ENCODE results near the gene CLCN6. TPM values are rescaled to one million over a fixed set of nuclear protein-coding genes. Genes with fewer than 3 reads are reported as not detected.

The CLCN6 gene
- total and polyA plus RNA-seq, 2 donors (not counting 1 experiment from before 2014, with no cell fraction given) = 15.3 to 19.3 TPM

- H3K4me1 ChIP-seq (ENCODE audit: control insufficient read depth, extremely low read depth, insufficient read depth, low read length) = no peaks in the 10 kb centered on the region
- DNase-seq (ENCODE audit: low read depth in 2 of 2) = no peak
Observed at GRCh38 chr1:11778336-11778735, 27.7 kb upstream of the CLCN6 start.

GRCh38 chr1:11778844-11779623 is 27.0 kb upstream of the CLCN6 start:
- Histone ChIP-seq H3K9me3 (ENCODE audit: control insufficient read depth, insufficient read depth, low read depth, low read length) (no peaks in the 10 kb centered on the region), H3K4me3 (replicated peaks in 1 of 4; ENCODE audit: control extremely low read depth in 1 of 4, insufficient read depth in 1 of 4, low read depth in 3 of 4, low read length in 4 of 4) (no peak overlapping the region), H3K27ac (ENCODE audit: insufficient read depth, low read length) (no peak overlapping the region), H3K27me3 (ENCODE audit: control insufficient read depth, insufficient read depth, low read length) (no peaks in the 10 kb centered on the region), H3K36me3 (ENCODE audit: control insufficient read depth, insufficient read depth, low read length) (no peaks in the 10 kb centered on the region), H3K79me2 (ENCODE audit: control insufficient read depth, insufficient read depth, low read length) (no peaks in the 10 kb centered on the region), H3K4me2 (ENCODE audit: extremely low read depth, insufficient read depth, low read length) (no peak overlapping the region), H4K20me1 (ENCODE audit: control insufficient read depth, extremely low read depth, insufficient read depth, low read length) (no peaks in the 10 kb centered on the region), H2AFZ (ENCODE audit: low read length) (no peak overlapping the region), H3K4me1 (ENCODE audit: control insufficient read depth, extremely low read depth, insufficient read depth, low read length) (no peaks in the 10 kb centered on the region), H3K9ac (ENCODE audit: insufficient read depth, low read length) (no peak overlapping the region)
- no peak for DNase-seq (ENCODE audit: low read depth in 2 of 2)
- TF ChIP-seq EZH2 (IDR thresholded peaks at IDR 0.05; ENCODE audit: low read length, missing control alignments) (no peak), CTCF (conservative IDR thresholded peaks at IDR 0.05 in 1 of 2, IDR thresholded peaks at IDR 0.05 in 1 of 2; ENCODE audit: low read depth in 1 of 2, low read length in 2 of 2) (no peak)

More at GRCh38 chr1:11778336-11778735, 27.7 kb upstream of the CLCN6 start:
- no peak overlapping the region for H2AFZ ChIP-seq (ENCODE audit: low read length)
- no peaks in the 10 kb centered on the region for H3K36me3 ChIP-seq (ENCODE audit: control insufficient read depth, insufficient read depth, low read length)
- H3K9me3 ChIP-seq (ENCODE audit: control insufficient read depth, insufficient read depth, low read depth, low read length) = no peaks in the 10 kb centered on the region
- H3K79me2 ChIP-seq (ENCODE audit: control insufficient read depth, insufficient read depth, low read length) = no peaks in the 10 kb centered on the region
- H3K27ac ChIP-seq (ENCODE audit: insufficient read depth, low read length) = no peak overlapping the region
- no peak overlapping the region for H3K9ac ChIP-seq (ENCODE audit: insufficient read depth, low read length)
- no peak overlapping the region for H3K4me2 ChIP-seq (ENCODE audit: extremely low read depth, insufficient read depth, low read length)
- TF ChIP-seq EZH2 (IDR thresholded peaks at IDR 0.05; ENCODE audit: low read length, missing control alignments) = no peak
- no peak for TF ChIP-seq CTCF (conservative IDR thresholded peaks at IDR 0.05 in 1 of 2, IDR thresholded peaks at IDR 0.05 in 1 of 2; ENCODE audit: low read depth in 1 of 2, low read length in 2 of 2)
- H4K20me1 ChIP-seq (ENCODE audit: control insufficient read depth, extremely low read depth, insufficient read depth, low read length) = no peaks in the 10 kb centered on the region
- H3K27me3 ChIP-seq (ENCODE audit: control insufficient read depth, insufficient read depth, low read length) = no peaks in the 10 kb centered on the region
- H3K4me3 ChIP-seq (replicated peaks in 1 of 4; ENCODE audit: control extremely low read depth in 1 of 4, insufficient read depth in 1 of 4, low read depth in 3 of 4, low read length in 4 of 4) = no peak overlapping the region

GRCh38 chr1:11779715-11780379 is 26.1 kb upstream of the CLCN6 start:
- no peaks in the 10 kb centered on the region for H4K20me1 ChIP-seq (ENCODE audit: control insufficient read depth, extremely low read depth, insufficient read depth, low read length)
- no peaks in the 10 kb centered on the region for H3K27me3 ChIP-seq (ENCODE audit: control insufficient read depth, insufficient read depth, low read length)
- no peak overlapping the region for H3K4me2 ChIP-seq (ENCODE audit: extremely low read depth, insufficient read depth, low read length)
- no peak for DNase-seq (ENCODE audit: low read depth in 2 of 2)
- peaks cover 2% of the 10 kb centered on the region for H3K4me1 ChIP-seq (ENCODE audit: control insufficient read depth, extremely low read depth, insufficient read depth, low read length)
- H3K9me3 ChIP-seq (ENCODE audit: control insufficient read depth, insufficient read depth, low read depth, low read length) = no peaks in the 10 kb centered on the region
- no peak overlapping the region for H3K9ac ChIP-seq (ENCODE audit: insufficient read depth, low read length)
- no peak overlapping the region for H3K27ac ChIP-seq (ENCODE audit: insufficient read depth, low read length)
- no peaks in the 10 kb centered on the region for H3K79me2 ChIP-seq (ENCODE audit: control insufficient read depth, insufficient read depth, low read length)
- H3K4me3 ChIP-seq (replicated peaks in 1 of 4; ENCODE audit: control extremely low read depth in 1 of 4, insufficient read depth in 1 of 4, low read depth in 3 of 4, low read length in 4 of 4) = no peak overlapping the region
- no peak overlapping the region for H2AFZ ChIP-seq (ENCODE audit: low read length)
- TF ChIP-seq EZH2 (IDR thresholded peaks at IDR 0.05; ENCODE audit: low read length, missing control alignments) = no peak
- no peak for TF ChIP-seq CTCF (conservative IDR thresholded peaks at IDR 0.05 in 1 of 2, IDR thresholded peaks at IDR 0.05 in 1 of 2; ENCODE audit: low read depth in 1 of 2, low read length in 2 of 2)
- H3K36me3 ChIP-seq (ENCODE audit: control insufficient read depth, insufficient read depth, low read length) = no peaks in the 10 kb centered on the region

All from fibroblast of lung (primary cell).